GM12874 (cell line): Measurements from ENCODE around the gene AOPEP.

ENCODE experiments used
- TF ChIP-seq, protein P1 (sequence below): IDR thresholded peaks from 2 replicates; pipeline ENCODE4 v1.5.1; 2011; ENCODE audit warnings: low read depth, mild to moderate bottlenecking, control low read depth, low read length, moderate library complexity; ENCODE audit not compliant: insufficient read depth

The AOPEP gene

DNA sequence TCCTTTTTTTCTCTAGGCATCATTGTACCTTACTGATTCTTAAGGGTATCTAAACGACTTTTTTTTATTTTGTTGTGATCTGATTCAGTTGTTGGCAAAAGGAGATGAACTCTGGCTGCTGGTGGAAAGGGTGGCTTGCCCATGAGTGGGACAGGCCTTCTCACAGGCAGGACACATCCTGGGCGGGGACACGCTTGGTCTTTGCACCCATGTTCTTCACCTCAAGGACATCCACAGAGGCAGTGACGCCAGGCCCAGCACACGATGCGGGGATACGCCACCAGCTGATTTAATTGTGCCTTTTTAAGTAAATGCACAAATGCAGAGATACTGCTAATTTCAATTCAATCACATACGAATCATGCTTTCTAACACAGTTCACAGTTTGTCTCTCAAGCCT is 383.0 kb downstream of the AOPEP start:
- TF ChIP-seq, protein P1, sequence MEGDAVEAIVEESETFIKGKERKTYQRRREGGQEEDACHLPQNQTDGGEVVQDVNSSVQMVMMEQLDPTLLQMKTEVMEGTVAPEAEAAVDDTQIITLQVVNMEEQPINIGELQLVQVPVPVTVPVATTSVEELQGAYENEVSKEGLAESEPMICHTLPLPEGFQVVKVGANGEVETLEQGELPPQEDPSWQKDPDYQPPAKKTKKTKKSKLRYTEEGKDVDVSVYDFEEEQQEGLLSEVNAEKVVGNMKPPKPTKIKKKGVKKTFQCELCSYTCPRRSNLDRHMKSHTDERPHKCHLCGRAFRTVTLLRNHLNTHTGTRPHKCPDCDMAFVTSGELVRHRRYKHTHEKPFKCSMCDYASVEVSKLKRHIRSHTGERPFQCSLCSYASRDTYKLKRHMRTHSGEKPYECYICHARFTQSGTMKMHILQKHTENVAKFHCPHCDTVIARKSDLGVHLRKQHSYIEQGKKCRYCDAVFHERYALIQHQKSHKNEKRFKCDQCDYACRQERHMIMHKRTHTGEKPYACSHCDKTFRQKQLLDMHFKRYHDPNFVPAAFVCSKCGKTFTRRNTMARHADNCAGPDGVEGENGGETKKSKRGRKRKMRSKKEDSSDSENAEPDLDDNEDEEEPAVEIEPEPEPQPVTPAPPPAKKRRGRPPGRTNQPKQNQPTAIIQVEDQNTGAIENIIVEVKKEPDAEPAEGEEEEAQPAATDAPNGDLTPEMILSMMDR = no peak

DNA sequence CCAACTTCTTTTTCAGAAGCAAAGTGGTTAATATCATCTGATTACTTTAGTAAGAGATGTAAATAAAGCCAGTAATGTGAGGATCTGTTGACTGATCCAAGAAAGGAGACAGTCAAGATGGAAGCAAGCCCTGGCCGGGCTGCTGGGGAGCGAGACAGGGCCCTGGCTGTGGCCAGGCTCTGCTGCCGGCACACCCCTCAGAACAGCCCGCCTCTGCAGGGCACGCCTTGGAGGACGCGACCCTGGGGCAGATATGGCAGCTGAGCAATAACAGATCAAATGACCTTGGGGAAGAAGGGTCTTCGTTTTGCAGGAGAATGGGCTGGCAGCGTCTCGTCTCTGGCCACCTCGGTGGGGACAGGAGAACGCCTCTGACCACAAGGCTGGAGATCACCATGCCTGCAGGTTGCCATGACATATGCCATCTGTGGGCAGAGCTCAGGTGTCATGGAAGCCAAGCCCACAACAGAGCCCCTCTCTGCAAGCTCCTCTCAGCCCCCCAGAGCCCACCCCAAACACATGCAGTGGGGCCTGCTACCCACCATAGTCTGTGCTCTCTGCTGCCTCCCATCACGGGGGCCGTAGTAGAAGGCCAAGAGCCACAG is 384.5 kb downstream of the AOPEP start:
- TF ChIP-seq, protein P1 = no peak

DNA sequence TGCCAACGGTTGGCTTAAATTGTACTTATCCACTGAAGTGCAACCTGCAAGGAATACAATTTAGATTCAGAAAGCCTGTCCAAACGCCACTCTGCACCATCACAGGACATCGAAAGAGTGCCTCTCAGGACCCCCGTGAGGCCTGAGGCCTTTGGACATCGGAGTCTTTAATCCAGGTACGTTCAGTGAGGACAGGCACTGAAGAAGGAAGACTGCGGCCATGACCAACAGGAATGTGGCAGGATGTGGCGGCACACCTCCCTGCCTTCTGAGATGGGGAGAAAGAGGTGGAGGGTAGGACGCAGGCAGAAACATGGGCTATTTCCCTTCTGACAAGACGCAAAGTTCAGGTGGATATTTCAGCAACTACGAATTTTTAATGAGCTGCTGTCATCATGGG is 385.2 kb downstream of the AOPEP start:
- TF ChIP-seq, protein P1 = no peak

DNA sequence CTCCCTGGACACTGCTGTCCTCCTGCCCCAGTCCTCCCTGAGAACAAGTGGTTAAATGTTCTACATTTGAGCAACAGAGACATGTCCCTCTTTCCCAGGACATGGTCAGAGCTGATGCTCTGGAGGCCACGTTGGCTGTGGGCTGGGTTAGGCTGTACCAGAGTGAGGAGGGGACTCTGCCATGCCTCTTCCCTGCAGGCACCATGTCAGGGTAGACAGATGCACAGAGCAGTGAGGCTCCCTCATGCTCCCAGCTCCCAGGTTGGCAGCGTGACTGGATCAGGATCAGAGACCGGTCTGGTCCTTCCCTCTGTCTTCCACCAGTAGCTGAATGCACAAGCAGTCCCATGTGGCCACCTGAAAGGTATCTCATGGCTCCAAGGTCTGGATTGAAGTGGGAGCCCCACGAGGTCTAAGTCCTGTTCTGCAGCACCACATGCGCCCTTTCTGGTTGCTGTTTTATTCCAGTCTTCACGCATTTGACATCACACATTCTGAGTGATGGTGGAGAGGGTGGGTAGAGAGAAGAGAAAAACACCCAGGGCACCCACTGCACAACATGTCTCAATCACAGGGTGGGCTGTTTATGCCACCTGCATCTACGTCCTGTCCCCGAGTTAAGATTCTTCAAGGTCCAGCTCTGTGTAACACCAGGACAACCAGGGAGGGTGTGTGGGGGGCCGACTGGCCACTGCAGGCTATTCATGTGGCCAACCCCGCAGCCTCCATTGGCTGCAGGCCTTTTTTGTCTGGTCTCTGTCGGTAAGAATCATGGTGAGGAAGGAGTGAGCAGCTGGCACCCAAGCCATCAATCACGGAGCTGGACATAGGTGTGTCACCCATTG is 386.2 kb downstream of the AOPEP start:
- TF ChIP-seq, protein P1 = no peak

DNA sequence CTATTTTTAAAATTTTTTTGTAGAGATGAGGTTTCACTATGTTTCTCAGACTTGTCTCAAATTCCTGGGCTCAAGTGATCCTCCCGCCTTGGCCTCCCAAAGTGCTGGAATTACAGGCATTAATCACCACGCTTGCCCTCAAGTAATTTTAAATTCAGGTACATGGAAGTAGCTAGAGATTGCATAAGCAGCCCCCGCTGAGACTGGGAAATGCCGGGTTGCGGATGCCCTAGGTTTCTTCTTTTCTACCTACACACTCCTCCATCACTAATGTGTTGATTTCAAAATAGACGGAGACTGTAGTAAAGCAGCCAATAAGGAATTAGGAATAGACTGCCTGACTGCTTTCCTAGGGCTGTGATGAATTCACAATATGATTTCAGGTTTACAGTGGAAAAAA is 388.6 kb downstream of the AOPEP start:
- TF ChIP-seq, protein P1 = no peak

DNA sequence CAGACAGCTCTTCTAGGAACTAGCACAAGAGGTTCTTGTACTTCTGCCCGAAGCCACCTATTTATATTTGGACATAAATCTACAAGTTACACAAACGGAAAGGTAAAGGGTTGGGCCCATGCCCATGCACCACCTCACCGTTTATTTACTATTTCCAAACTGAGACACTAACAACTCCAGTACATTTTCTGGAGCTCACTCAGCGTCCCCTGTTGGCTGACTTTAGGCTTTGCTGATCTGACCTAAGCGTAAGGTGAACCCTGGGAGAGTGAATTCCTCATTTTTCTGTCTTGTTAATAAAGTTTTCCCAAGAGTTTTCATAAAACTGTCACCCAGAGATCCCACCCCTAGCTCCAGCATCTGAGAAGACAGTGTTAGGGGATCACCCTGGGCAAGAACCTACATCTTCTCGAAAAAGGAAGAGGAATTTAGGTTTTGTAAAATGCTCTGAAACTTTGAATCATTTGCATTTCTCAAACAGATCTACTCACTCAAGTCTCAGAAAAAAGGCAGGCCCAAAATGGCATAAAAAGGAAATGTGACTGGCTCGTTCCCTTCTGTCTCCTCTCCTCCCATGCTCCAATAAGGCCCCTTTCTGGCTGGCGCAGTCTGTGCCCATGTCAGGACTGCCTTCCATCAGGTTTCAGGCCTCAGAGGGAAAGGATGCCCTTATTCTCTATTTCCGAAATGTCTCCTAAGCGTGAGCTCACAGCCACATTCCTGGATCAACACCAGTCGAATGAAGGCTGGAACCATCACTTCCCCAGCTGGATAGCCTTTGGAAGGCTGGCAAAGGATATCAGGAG is 389.7 kb downstream of the AOPEP start:
- TF ChIP-seq, protein P1 = peak; percentile 17; the same call in 1 of the 2 replicates

DNA sequence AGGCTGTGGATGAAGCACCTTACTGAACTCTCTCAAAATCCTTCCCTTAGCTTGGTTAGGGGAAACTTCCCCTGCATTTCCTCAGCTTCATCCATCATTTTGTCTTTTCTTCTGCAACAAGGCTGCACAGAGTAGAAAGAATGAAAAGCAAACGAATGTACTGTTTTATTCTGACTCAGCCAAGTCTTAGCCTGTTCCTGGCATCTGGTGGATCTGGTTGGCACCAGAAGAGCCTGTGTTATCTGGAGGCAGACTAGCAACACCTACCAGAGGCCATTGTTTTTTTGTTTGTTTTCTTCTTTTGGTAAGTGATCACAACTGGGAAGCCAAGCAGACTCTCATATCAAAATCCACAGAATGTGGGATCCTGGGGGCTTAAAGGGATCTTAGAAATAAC is 390.3 kb downstream of the AOPEP start:
- TF ChIP-seq, protein P1 = no peak
